ENCODE results near the gene HBA2.

HBA2 gene

GRCh38 chr16:185691-186090 is 13.0 kb downstream of the HBA2 start:
- no peaks in the 10 kb centered on the region for H4K20me1 ChIP-seq (ENCODE audit: low read depth, low read length)
- no peak overlapping the region for H3K27ac ChIP-seq (ENCODE audit: low read depth, low read length)
- no peak overlapping the region for H2AFZ ChIP-seq (ENCODE audit: low read depth, low read length, severe bottlenecking)
- no peaks in the 10 kb centered on the region for H3K9me2 ChIP-seq (replicated peaks; ENCODE audit: insufficient read depth, low read length)
- no peaks in the 10 kb centered on the region for H3K79me2 ChIP-seq (ENCODE audit: insufficient read depth, low read length)
- no peak overlapping the region for H3K4me3 ChIP-seq (ENCODE audit: insufficient read depth, low read length, poor library complexity, severe bottlenecking)
- TF ChIP-seq CTCF (IDR thresholded peaks at IDR 0.05; ENCODE audit: insufficient read depth, low read length, poor library complexity, severe bottlenecking) = no peak
- TF ChIP-seq EZH2phosphoT487 (conservative IDR thresholded peaks at IDR 0.05; ENCODE audit: low read length) = no peak
- 0 out of 2 replicates have a peak, but pooled peaks cover 5% of the 10 kb centered on the region for H3F3A ChIP-seq (ENCODE audit: insufficient read depth)
- H3K4me2 ChIP-seq (ENCODE audit: low read depth, low read length, poor library complexity, severe bottlenecking) = no peak overlapping the region
- no peaks in the 10 kb centered on the region for H3K27me3 ChIP-seq (ENCODE audit: low read length)
- H3K9me3 ChIP-seq (ENCODE audit: insufficient read depth, low read length) = no peaks in the 10 kb centered on the region
- no peak overlapping the region for H3K9ac ChIP-seq (ENCODE audit: low read length)
- H3K36me3 ChIP-seq (ENCODE audit: low read length) = no peaks in the 10 kb centered on the region

- no peaks in the 10 kb centered on the region for H3K36me3 ChIP-seq (ENCODE audit: low read length)
- no peak overlapping the region for H3K27ac ChIP-seq (ENCODE audit: low read depth, low read length)
- H3K9me3 ChIP-seq (ENCODE audit: insufficient read depth, low read length) = no peaks in the 10 kb centered on the region
- H3K4me3 ChIP-seq (ENCODE audit: insufficient read depth, low read length, poor library complexity, severe bottlenecking) = no peak overlapping the region
- H4K20me1 ChIP-seq (ENCODE audit: low read depth, low read length) = no peaks in the 10 kb centered on the region
- no peaks in the 10 kb centered on the region for H3K79me2 ChIP-seq (ENCODE audit: insufficient read depth, low read length)
- H2AFZ ChIP-seq (ENCODE audit: low read depth, low read length, severe bottlenecking) = no peak overlapping the region
- no peak for TF ChIP-seq EZH2phosphoT487 (conservative IDR thresholded peaks at IDR 0.05; ENCODE audit: low read length)
- no peak for TF ChIP-seq CTCF (IDR thresholded peaks at IDR 0.05; ENCODE audit: insufficient read depth, low read length, poor library complexity, severe bottlenecking)
- H3F3A ChIP-seq (ENCODE audit: insufficient read depth) = 0 out of 2 replicates have a peak, but pooled peaks cover 5% of the 10 kb centered on the region
- no peak overlapping the region for H3K4me2 ChIP-seq (ENCODE audit: low read depth, low read length, poor library complexity, severe bottlenecking)
- H3K27me3 ChIP-seq (ENCODE audit: low read length) = no peaks in the 10 kb centered on the region
- no peak overlapping the region for H3K9ac ChIP-seq (ENCODE audit: low read length)
- no peaks in the 10 kb centered on the region for H3K9me2 ChIP-seq (replicated peaks; ENCODE audit: insufficient read depth, low read length)
These were observed 14.7 kb downstream of the HBA2 start for GRCh38 chr16:187330-187729.

- Histone ChIP-seq H2AFZ (ENCODE audit: low read depth, low read length, severe bottlenecking) (no peak overlapping the region), H3K27ac (ENCODE audit: low read depth, low read length) (no peak overlapping the region), H3K4me2 (ENCODE audit: low read depth, low read length, poor library complexity, severe bottlenecking) (no peak overlapping the region), H4K20me1 (ENCODE audit: low read depth, low read length) (no peaks in the 10 kb centered on the region), H3K4me3 (ENCODE audit: insufficient read depth, low read length, poor library complexity, severe bottlenecking) (no peak overlapping the region), H3K27me3 (ENCODE audit: low read length) (no peaks in the 10 kb centered on the region), H3K79me2 (ENCODE audit: insufficient read depth, low read length) (no peaks in the 10 kb centered on the region), H3K9ac (ENCODE audit: low read length) (no peak overlapping the region), H3F3A (ENCODE audit: insufficient read depth) (no peaks in the 10 kb centered on the region), H3K36me3 (ENCODE audit: low read length) (no peaks in the 10 kb centered on the region), H3K9me2 (replicated peaks; ENCODE audit: insufficient read depth, low read length) (no peaks in the 10 kb centered on the region), H3K9me3 (ENCODE audit: insufficient read depth, low read length) (no peaks in the 10 kb centered on the region)
- TF ChIP-seq EZH2phosphoT487 (conservative IDR thresholded peaks at IDR 0.05; ENCODE audit: low read length) = no peak
- peak; percentile 35 for TF ChIP-seq CTCF (IDR thresholded peaks at IDR 0.05; ENCODE audit: insufficient read depth, low read length, poor library complexity, severe bottlenecking)
These were observed 16.0 kb downstream of the HBA2 start for GRCh38 chr16:188674-189073.
